Trophoblast cell (in vitro differentiated cells and primary cell): ENCODE results near the gene RAP2A.

ENCODE experiments used
- DNase-seq, 2 donors: peaks; one replicate each; pipeline ENCODE4 v3.0.0-alpha.2; 2016
- H2AFZ ChIP-seq: 2 replicates; pipeline ENCODE4 v1.6.1; 2013; ENCODE audit warnings: low read length, moderate library complexity, mild to moderate bottlenecking; ENCODE audit not compliant: insufficient read depth, poor library complexity
- H2AK5ac ChIP-seq: 2 replicates; pipeline ENCODE4 v1.6.1; 2013; ENCODE audit warnings: mild to moderate bottlenecking, low read length
- H2BK120ac ChIP-seq: 2 replicates; pipeline ENCODE4 v1.6.1; 2013; ENCODE audit warnings: low read length, mild to moderate bottlenecking, moderate library complexity; ENCODE audit not compliant: insufficient read depth, poor library complexity
- H2BK12ac ChIP-seq: 2 replicates; pipeline ENCODE4 v1.6.1; 2013; ENCODE audit warnings: mild to moderate bottlenecking, low read length, moderate library complexity
- H2BK5ac ChIP-seq: 2 replicates; pipeline ENCODE4 v1.6.1; 2013; ENCODE audit warnings: low read length, low read depth, moderate library complexity, mild to moderate bottlenecking; ENCODE audit not compliant: poor library complexity
- H3K14ac ChIP-seq: 2 replicates; pipeline ENCODE4 v1.6.1; 2013; ENCODE audit warnings: mild to moderate bottlenecking, low read length
- H3K18ac ChIP-seq: 2 replicates; pipeline ENCODE4 v1.6.1; 2013; ENCODE audit warnings: mild to moderate bottlenecking, low read length
- H3K23ac ChIP-seq: 2 replicates; pipeline ENCODE4 v1.6.1; 2013; ENCODE audit warnings: low read length
- H3K27ac ChIP-seq: 2 replicates; pipeline ENCODE4 v1.5.1; 2013; ENCODE audit warnings: low read depth, mild to moderate bottlenecking, inconsistent platforms, low read length, moderate library complexity
- H3K27me3 ChIP-seq: 2 replicates; pipeline ENCODE4 v1.6.1; 2013; ENCODE audit warnings: inconsistent platforms, mild to moderate bottlenecking, low read length, moderate library complexity; ENCODE audit not compliant: insufficient read depth
- H3K36me3 ChIP-seq, 2 experiments: 1 replicate in 1 of 2; 2 replicates in 1 of 2; pipeline ENCODE4 v1.6.1; 2013; ENCODE audit warnings: low read length in 2 of 2, mild to moderate bottlenecking in 2 of 2, moderate library complexity in 1 of 2; ENCODE audit not compliant: insufficient read depth in 2 of 2, control insufficient read depth in 1 of 2
- H3K4ac ChIP-seq: 2 replicates; pipeline ENCODE4 v1.6.1; 2013; ENCODE audit warnings: low read depth, mild to moderate bottlenecking, low read length, moderate library complexity
- H3K4me1 ChIP-seq, 2 experiments: 1 replicate in 1 of 2; 2 replicates in 1 of 2; pipeline ENCODE4 v1.6.1; 2013; ENCODE audit warnings: low read length in 2 of 2, mild to moderate bottlenecking in 2 of 2, moderate library complexity in 1 of 2; ENCODE audit not compliant: insufficient read depth in 2 of 2, control insufficient read depth in 1 of 2
- H3K4me2 ChIP-seq: 2 replicates; pipeline ENCODE4 v1.6.1; 2013; ENCODE audit warnings: inconsistent platforms, mild to moderate bottlenecking, low read length, moderate library complexity
- H3K4me3 ChIP-seq: 2 replicates; pipeline ENCODE4 v1.5.1; 2013; ENCODE audit warnings: mild to moderate bottlenecking, low read depth, low read length, inconsistent platforms
- H3K79me1 ChIP-seq: one replicate; pipeline ENCODE4 v1.6.1; 2013; ENCODE audit warnings: low read length
- H3K79me2 ChIP-seq: 2 replicates; pipeline ENCODE4 v1.6.1; 2013; ENCODE audit warnings: low read length, mild to moderate bottlenecking; ENCODE audit not compliant: control insufficient read depth, insufficient read depth, poor library complexity
- H3K9ac ChIP-seq: 2 replicates; pipeline ENCODE4 v1.6.1; 2013; ENCODE audit warnings: mild to moderate bottlenecking, low read length
- H3K9me3 ChIP-seq: 2 replicates; pipeline ENCODE4 v1.6.1; 2013; ENCODE audit warnings: low read depth, mild to moderate bottlenecking, control low read depth, inconsistent platforms, low read length; ENCODE audit not compliant: insufficient read depth
- H4K12ac ChIP-seq: 2 replicates; pipeline ENCODE4 v1.6.1; 2013; ENCODE audit warnings: low read depth, mild to moderate bottlenecking, low read length, moderate library complexity
- H4K8ac ChIP-seq: 2 replicates; pipeline ENCODE4 v1.6.1; 2013; ENCODE audit warnings: low read depth, mild to moderate bottlenecking, low read length, moderate library complexity
- H4K91ac ChIP-seq: one replicate; pipeline ENCODE4 v1.6.1; 2013; ENCODE audit warnings: low read depth, mild to moderate bottlenecking, low read length, moderate library complexity
- WGBS: extraction: QIAGEN DNeasy Blood & Tissue Kit; methylation state at CpG from one replicate; pipeline ENCODE4 v1.1.7; 2013; ENCODE audit warnings: missing lambda C conversion rate; ENCODE audit not compliant: insufficient read length, insufficient coverage; ENCODE audit errors: extremely low coverage; 5-methylcytosine and 5-hydroxymethylcytosine counted together

The RAP2A gene

GRCh38 chr13:97448503-97449251 lies 14.7 kb downstream of the RAP2A start:
- H2AFZ ChIP-seq: no peak overlapping the region
- no peaks in the 10 kb centered on the region for H3K9me3 ChIP-seq
- H4K91ac ChIP-seq: no peak overlapping the region
- H3K4me2 ChIP-seq: no peak overlapping the region
- no peak overlapping the region for H2BK5ac ChIP-seq
- no peaks in the 10 kb centered on the region for H3K79me2 ChIP-seq
- no peaks in the 10 kb centered on the region for H3K27me3 ChIP-seq
- H4K12ac ChIP-seq: no peak overlapping the region
- H3K9ac ChIP-seq: no peak overlapping the region
- WGBS: no CpG with 5 or more reads among the region's 5 CpGs
- H2AK5ac ChIP-seq: no peak overlapping the region
- no peak overlapping the region for H3K18ac ChIP-seq
- peak; percentile 26 to 67 for DNase-seq
- H2BK12ac ChIP-seq: no peak overlapping the region
- H3K14ac ChIP-seq: no peak overlapping the region
- no peak overlapping the region for H3K23ac ChIP-seq
- H3K27ac ChIP-seq: no peak overlapping the region
- H3K79me1 ChIP-seq: no peaks in the 10 kb centered on the region
- H3K36me3 ChIP-seq: peaks cover 0 to 5% of the 10 kb centered on the region in 2 experiments
- H4K8ac ChIP-seq: no peak overlapping the region
- H2BK120ac ChIP-seq: no peak overlapping the region
- no peak overlapping the region for H3K4me3 ChIP-seq
- H3K4ac ChIP-seq: no peak overlapping the region
- peaks cover 3 to 6% of the 10 kb centered on the region in 2 experiments for H3K4me1 ChIP-seq

DNA sequence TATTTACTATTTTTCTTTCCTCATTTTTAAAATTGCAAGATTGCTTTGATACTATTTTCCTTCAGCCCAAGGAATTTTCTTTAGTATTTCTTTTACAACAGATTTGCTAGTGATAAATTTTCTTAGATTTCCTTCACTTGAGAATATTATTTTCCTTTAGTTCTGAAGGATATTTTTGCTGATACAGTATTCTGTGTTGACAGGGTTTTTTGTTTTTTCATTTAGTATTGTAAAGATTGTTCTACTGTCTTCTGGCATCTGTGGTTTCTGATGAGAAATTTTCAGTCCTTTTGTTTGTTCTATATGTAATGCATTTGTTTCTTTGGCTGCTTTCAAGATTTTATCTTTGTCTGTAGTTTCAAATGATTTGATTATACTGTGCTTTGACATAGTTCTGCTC lies 20.7 kb downstream of the RAP2A start:
- Histone ChIP-seq H3K4me1 (no peaks in the 10 kb centered on the region), H2BK120ac (no peak overlapping the region), H3K27ac (no peak overlapping the region), H2BK5ac (no peak overlapping the region), H3K4ac (no peak overlapping the region), H4K91ac (no peak overlapping the region), H3K9me3 (no peaks in the 10 kb centered on the region), H3K4me3 (no peak overlapping the region), H3K79me1 (no peaks in the 10 kb centered on the region), H3K18ac (no peak overlapping the region), H2AFZ (no peak overlapping the region), H4K8ac (no peak overlapping the region), H4K12ac (no peak overlapping the region), H3K14ac (no peak overlapping the region), H3K4me2 (no peak overlapping the region), H3K9ac (no peak overlapping the region), H2AK5ac (no peak overlapping the region), H3K23ac (no peak overlapping the region), H2BK12ac (no peak overlapping the region), H3K79me2 (no peaks in the 10 kb centered on the region), H3K27me3 (no peaks in the 10 kb centered on the region), H3K36me3 (peaks cover 0 to 2% of the 10 kb centered on the region in 2 experiments)
- DNase-seq: no peak

- Histone ChIP-seq H3K27me3 (no peaks in the 10 kb centered on the region), H2AFZ (no peak overlapping the region), H3K36me3 (peaks cover 0 to 2% of the 10 kb centered on the region in 2 experiments), H2BK12ac (no peak overlapping the region), H3K4me1 (no peaks in the 10 kb centered on the region), H4K8ac (no peak overlapping the region), H4K12ac (no peak overlapping the region), H3K4ac (no peak overlapping the region), H3K9me3 (no peaks in the 10 kb centered on the region), H3K27ac (no peak overlapping the region), H3K4me3 (no peak overlapping the region), H3K18ac (no peak overlapping the region), H3K14ac (no peak overlapping the region), H3K4me2 (no peak overlapping the region), H2BK120ac (no peak overlapping the region), H2AK5ac (no peak overlapping the region), H3K79me1 (no peaks in the 10 kb centered on the region), H2BK5ac (peak overlapping the region; percentile 31), H3K23ac (no peak overlapping the region), H4K91ac (no peak overlapping the region), H3K79me2 (no peaks in the 10 kb centered on the region), H3K9ac (no peak overlapping the region)
- WGBS: no CpG with 5 or more reads among the region's 3 CpGs
- DNase-seq: no peak
These were observed 22.1 kb downstream of the RAP2A start for GRCh38 chr13:97456047-97456446.

DNA sequence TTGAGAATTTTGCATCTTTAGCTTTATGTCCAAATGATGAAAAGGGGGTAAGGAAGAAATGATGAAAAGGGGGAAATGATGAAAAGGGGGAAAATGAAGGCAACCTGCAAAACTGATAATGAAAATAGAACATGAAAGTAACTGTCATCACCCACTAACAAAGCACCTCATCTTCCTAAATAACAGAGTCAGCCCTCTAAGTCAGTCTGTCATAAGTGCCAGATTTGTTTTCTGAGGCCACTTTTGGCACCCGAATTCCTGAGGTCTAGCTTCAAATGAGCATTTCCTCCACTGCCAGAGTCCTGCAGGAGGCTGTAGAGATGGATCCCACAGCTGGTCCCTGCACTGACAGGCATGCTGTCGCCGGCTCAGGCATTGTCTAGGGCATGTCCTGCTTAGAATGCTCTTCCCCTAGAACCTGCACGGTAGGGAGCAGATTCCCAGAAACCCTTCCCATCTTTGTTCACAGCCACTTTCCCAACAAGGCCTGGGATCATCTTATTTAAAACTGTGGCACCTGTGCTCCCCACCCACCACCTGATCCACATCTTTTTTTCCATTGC lies 25.3 kb downstream of the RAP2A start:
- H3K23ac ChIP-seq: no peak overlapping the region
- no peak overlapping the region for H3K9ac ChIP-seq
- WGBS: no CpG with 5 or more reads among the region's 4 CpGs

More for the DNA sequence above, 25.3 kb downstream of the RAP2A start:
- no peak overlapping the region for H3K4me2 ChIP-seq
- H4K91ac ChIP-seq: no peak overlapping the region
- no peak overlapping the region for H2BK120ac ChIP-seq
- peak in 1 of 2 donors; percentile 3 for DNase-seq
- H3K9me3 ChIP-seq: no peaks in the 10 kb centered on the region
- H3K4me3 ChIP-seq: no peak overlapping the region
- H4K12ac ChIP-seq: no peak overlapping the region
- no peaks in the 10 kb centered on the region for H3K27me3 ChIP-seq
- H3K79me1 ChIP-seq: no peaks in the 10 kb centered on the region
- H3K18ac ChIP-seq: no peak overlapping the region
- no peaks in the 10 kb centered on the region for H3K4me1 ChIP-seq
- H3K79me2 ChIP-seq: no peaks in the 10 kb centered on the region
- H2AFZ ChIP-seq: no peak overlapping the region
- no peak overlapping the region for H3K14ac ChIP-seq
- no peak overlapping the region for H3K27ac ChIP-seq
- H4K8ac ChIP-seq: no peak overlapping the region
- no peak overlapping the region for H2BK12ac ChIP-seq
- H2BK5ac ChIP-seq: no peak overlapping the region
- H3K4ac ChIP-seq: no peak overlapping the region
- peaks cover 2 to 3% of the 10 kb centered on the region in 2 experiments for H3K36me3 ChIP-seq
- no peak overlapping the region for H2AK5ac ChIP-seq
